Ramos (cell line): Measurements from ENCODE around the gene ARFGAP1.

Experiments used
- in situ Hi-C: fragments of 300-500 bp; cut with MboI; formaldehyde crosslinking; loops from one replicate; pipeline ENCODE4 v1.14.3; 2022; ENCODE audit warnings: low sequenced_read_pairs; ENCODE audit not compliant: unreplicated experiment

The ARFGAP1 gene

DNA sequence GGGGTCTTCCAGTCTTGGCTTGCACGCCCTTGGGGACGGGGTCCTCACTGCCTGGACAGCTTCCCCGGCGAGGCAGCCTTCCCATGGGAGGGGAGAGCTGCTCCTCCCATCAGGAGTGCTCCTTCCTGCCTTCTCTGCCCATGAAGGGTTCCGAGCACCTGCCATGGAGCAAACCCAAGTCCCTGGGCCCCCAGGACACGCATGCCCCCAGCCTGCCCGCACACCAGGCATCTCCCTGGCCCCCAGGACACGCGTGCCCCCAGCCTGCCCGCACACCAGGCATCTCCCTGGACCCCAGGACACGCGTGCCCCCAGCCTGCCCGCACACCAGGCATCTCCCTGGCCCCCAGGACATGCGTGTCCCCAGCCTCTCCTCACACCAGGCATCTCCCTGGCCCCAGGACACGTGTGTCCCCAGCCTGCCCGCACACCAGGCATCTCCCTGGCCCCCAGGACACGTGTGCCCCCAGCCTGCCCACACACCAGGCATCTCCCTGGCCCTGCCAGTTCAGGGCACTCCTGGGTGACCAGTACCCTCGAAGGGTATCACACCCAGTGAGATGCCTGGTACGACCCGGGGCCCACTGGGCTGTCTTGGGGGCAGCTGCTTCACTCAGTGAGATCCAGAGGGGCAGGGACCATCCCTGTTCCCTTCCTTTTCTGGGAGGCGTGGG is 42.1 kb downstream of the ARFGAP1 start:
- in situ Hi-C loops, result no loop called here

DNA sequence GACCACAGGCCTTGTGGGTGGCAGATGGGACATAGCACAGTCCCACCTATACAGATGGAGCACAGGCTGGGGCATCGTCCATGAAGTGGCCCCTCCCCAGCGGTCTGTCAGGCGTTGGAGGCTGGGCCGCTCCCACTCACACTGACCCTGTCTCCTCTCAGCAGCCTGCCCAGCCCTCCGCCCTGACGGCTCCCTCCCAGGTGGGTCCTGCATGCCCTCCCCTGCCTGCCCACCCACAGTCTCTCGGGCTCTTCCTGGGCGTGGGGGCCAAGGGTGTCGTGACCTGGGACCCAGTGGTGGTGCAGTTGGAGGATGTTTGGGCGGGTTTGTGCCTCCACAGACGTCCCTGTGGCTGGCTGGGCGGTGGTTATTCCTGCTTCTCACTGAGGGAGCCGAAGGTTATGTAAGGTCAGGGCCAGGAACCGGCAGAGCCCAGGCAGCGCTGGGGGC is 42.7 kb downstream of the ARFGAP1 start:
- in situ Hi-C loops, result no loop called here

DNA sequence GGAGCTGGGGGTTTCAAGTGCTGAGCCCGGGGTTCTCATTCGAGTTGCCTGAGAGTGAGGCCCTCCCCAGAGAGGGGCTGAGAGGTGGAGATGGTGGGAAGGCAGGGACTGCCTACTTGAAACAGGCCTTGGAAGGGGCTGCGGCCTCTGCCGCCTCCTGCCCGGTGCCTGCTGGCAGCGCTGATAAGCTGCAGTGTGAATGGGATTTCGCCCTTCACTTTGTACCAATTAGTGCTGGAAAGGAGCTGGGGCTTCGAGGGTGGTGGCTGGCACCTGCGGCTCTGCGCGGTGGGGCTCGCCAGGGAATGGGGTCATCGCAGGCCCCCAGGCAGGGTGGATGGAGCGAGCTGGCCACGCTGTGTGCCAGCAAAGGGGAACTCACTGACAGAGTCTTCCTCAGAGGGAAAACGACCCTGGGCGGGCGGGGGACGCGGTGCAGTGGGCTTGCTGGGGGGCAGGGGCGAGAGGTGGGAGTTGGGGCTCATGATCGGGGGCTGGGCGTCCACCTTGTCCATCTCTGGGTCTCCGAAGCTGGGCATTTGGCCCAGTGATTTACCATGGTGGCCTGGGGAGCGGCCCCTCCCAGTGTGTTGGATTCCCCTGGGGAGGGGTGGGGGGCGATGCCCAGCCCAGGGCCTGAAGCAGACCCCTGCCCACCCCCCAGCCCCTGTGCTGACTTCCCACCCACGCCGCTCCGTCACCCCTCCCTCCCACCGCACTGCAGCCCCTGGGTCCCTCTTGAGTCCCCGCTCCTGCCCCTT is 43.3 kb downstream of the ARFGAP1 start:
- in situ Hi-C loops, result no loop called here

DNA sequence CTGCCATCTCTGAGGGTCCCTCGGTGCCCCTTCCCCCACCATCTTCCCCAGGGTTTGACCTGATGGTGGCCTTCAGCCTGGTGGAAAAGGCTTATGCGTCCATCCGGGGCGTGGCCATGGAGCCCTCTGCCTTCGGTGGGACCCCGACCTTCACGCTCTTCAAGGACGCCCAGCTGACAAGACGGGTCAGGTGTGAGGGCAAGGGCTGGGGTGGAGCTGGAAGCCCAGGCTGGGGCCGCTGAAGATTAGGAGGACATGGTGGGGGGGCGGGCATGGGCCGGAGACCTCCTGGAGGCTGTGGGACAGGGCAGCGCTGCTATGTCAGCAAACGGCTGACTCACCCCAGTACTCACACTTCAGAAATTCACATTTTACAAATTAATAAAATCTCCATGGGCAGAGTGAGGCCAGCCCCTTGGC is 43.9 kb downstream of the ARFGAP1 start:
- in situ Hi-C loops, result no loop called here

DNA sequence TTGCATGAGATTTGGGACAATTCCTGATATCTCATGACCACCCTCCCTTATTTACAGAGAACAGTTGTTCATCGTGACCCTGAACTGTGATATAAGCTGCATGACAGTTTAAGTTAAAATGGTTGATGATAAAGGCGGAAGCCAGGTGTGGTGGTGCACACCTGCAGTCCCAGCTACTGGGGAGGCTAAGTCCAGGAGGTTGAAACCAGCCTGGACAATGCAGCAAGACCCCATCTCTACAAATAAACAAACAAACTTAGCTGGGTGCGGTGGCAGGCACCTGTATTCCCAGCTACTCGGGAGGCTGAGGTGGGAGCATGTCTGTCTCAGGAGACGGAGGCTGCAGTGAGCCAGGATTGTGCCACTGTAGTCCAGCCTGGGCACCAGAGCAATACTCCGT is 44.4 kb downstream of the ARFGAP1 start:
- in situ Hi-C loops, result no loop called here

DNA sequence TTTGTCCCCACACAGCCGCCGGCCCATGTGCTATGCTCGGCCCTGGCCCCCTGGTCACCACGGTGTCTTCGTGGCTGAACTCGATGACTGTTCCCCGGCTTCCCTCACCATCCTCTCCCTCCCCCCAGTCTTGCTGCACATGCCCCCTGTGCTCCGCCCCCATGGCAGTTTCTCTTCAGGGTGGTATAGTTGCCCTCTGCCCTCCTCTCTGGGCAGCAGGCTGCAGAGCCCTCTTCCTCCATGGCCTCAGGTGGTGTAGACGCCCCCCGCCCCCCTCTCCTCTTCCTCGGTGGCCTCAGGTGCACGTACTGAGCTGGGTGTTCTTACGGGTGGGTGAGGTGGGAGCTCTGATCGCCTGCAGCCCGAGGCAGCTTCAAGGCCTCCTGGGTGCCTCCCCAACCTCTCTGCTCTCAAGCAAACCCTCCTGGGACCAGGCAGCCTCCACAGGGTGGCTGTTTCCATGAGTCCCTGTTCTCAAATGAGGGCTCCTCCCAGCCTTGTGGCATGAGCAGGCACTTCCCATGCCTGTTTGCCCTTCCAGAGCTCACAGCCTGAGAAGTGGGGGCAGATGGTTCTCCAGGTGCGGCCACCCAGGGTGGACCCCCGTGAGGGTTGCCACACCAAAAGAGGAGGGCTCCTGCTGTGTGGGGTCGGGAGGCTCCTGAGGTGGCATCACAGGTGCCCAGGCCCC is 45.1 kb downstream of the ARFGAP1 start:
- in situ Hi-C loops, result no loop called here

DNA sequence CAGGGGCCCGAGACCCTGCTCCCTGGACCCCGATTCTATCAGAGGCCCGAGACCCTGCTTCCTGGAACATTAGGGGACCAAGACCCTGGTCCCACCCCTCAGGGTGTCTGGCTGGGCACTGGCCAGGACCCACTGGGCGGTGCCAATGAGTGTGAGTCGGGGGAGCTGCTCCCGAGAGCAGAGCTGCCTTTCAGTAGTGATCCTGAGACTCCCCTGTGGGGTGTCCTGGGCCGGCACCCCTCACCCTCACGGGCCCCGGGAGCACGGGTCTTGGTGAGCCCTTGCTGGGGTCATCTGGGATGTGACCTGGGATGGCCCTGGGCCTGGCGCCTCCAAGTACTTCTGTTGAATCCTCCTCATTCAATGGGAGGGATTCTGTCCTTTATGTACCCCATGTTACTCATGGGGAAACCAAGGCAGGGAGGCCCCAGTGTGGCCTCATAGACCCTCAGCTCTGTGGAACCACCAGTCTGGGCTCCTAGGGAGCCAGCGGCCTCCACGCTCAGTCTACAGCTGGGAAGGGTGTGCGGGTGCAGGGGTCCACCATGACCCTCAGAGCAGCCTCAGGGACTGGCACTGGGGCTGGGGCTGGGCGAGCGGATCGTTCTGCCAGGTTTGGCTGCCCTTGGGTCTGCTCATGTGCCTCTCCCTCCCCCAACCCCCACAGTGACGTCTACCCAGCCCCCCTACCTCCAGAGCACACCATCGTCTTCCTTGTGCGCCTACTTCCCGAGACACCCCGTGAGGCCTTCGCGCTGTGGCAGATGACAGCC is 46.0 kb downstream of the ARFGAP1 start:
- in situ Hi-C loops, result no loop called here

DNA sequence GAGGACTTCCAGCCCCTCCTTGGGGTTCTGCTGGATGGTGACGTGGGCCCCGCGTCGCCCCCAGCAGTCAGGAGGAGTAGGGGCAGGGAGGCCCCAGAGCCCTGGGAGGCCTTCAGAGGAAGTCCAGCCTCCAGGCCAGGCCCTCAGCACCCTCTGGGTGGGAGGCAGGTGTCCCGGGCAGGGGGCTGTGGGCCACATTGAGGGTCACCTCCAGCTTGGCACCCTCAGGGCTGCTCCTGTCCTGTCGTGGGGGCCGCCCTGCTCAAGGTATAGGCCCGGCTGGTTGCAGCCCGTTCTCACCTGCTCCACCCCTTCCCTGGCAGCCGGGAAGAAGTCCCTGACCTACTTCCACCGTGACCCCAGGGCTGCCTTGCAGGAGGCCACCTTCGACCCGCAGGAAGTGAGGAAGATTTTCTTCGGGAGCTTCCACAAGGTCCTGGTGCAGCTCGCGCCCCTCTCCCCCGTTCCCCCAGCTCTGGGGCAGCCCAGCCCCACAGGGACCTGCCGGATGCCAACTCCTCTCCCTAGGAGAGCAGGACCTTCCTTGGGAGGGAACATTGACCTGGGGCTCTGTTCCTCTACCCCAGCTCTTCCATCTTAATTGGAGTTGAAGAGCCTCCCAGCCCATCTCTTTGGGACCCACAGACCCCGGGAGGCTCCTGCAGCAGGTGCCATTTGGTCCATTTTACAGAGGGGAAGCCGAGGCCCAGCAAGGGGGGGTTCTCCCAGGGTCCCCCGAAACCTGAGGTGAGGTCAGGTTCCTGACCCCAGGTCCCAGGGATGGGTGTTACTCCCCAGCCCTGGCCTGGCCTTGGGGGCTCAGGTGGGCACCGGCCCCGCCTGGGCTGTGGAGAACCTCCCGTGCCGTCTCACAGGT is 46.8 kb downstream of the ARFGAP1 start:
- in situ Hi-C loops, result no loop called here

DNA sequence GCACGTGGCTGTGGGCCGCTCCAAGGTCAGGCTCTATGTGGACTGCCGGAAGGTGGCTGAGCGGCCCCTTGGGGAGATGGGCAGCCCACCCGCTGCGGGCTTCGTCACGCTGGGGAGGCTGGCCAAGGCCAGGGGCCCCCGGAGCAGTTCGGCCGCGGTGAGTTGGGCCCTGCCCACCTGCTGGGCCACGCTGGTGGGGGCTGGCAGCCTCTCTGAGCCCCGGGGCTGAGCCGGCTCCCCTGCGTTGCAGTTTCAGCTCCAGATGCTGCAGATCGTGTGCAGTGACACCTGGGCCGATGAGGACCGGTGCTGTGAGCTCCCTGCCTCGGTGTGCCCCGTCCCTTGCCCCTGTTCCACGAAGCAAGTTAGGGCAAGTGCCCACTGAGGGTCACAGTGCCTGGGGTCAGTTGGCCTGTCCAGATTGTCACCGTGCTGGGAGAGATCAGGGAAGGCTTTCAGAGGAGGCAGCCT is 47.5 kb downstream of the ARFGAP1 start:
- in situ Hi-C loops, result no loop called here

DNA sequence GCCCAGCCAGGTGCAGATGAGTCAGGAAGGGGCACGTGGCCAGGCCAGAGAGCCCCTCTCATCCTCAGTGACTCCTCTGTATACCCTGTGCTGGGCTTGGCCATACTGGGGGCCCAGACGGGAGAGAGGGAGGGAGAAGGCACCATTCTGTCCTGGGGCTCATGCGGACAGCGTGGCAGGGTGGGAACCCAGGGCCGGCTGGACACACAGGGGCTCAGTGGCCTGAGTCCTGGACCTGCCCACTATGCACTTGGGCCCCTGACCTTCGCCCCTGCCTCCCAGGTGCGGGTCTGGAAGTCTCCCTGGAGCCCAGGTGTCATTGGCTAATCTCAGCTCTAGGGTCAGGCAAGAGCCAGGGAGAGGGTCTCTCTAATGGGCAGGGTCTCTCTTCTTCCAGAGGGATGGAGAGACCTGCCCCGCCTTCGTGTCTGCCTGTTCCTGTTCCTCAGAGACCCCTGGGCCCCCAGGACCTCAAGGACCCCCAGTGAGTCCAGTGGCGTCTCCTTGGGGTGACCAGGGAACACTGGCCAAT is 48.1 kb downstream of the ARFGAP1 start:
- in situ Hi-C loops, result no loop called here

DNA sequence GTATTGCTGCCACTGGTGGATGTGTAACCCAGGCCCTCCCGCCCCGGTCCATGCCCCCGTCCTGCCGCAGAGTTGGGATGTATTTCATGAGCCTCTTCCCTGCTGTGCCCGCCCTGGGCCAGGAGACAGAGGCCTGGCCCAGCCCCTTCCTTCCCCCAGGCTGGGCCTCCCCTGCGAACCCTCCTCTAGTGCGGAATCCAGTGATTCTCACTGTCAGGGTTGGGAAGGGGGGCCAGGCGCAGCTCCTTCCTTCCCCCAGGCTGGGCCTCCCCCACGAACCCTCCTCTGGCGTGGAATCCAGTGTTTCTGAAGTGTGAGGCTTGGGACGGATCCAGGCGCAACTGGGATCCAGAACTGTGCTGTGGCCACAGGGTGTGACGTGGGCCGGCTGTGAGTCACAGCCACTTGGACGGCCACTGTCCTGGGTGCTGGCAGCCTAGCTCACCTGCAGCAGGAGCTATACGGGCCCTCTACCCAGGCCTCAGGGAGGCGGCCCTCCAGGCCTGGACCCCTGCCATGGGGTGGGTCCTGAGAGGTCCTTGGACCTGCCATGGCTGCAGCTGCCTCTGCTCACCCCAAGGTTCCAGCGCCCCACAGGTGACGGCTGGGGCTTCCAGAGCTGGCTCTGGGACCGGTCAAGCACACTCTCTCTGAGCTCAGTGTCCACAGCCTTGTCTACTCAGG is 48.7 kb downstream of the ARFGAP1 start:
- in situ Hi-C loops, result no loop called here

DNA sequence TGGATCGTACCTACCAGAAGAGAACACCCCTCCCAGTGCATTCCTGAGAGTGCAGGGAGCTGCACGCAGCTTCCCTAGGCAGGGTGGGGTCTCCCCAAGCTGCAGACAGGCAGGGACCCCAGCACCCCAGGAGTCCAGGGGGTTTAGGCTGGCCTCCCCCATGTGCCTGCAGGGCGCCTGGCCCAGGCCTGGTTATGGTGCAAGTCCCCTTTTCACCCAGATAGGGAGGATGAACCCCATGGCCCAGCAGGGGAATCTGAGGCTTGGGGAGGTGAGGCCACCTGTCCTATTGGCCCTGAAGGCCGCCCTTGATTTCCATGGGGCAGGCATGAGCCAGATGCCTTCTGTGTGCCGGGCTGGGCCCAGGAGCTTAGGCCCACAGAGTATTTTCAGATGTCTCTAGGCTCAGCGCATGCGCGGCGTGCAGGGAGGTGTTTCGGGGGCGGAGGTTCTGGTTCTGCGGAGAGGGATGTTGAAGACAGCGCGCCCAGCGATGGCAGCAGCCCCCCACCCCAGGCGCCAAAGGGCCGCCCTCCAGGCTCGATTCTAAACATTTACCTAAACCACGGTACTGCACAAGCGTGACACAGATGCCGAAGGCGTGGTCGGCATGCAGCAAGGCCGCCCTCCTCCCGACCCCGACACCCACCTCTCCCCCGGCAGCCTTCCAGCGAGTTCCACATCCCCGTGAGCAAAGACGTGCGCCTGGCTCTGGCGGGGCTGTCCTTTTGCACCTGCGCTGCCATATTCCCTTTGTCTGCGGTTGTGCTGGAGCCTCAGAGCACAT is 49.7 kb downstream of the ARFGAP1 start:
- in situ Hi-C loops, result no loop called here

DNA sequence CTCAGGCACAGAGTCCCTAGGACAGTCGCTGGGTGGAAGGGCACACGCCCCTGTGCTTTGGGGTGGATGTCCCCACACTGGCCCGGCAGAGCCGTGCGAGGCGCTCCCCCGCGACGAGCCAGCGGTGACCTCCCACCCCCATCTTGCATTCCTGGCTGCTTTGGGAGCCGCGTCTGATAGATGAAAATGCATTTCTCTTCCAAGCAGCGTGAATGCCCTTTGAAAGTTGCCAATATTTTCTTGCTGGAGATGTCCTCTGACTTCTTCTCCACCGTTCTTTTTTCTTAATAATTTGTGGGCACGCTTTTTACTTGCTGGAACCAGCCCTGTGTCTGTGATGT is 50.3 kb downstream of the ARFGAP1 start:
- in situ Hi-C loops, result no loop called here

DNA sequence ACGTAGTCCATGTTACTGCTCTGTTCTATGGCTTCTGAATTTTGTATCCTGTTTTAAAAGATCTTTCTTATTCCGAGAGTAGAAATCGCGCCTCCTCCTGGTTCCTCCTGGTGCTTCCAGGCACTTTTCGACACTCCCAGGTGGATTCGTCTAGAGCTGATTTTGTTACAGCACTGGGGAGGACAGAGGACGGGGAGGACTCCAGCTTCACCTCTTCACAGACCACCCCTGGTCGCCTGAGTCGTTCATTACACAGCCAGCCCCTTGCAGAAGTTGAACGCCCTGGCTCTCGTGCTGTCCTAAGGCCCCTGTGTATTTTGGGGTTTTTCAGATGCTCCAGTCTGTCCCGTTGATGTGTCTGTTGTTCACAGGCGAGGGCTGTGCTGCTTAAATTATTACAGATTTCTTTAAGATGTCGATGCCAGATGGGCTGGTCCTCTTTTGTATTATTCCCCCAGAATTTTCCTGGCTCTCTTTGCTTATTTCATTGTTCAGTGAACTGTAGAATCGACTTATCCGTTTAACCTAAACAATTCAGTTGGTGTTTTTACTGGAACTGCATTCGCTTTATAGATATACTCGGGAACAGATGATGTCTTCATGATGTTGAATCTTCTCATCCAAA is 50.9 kb downstream of the ARFGAP1 start:
- in situ Hi-C loops, result no loop called here

DNA sequence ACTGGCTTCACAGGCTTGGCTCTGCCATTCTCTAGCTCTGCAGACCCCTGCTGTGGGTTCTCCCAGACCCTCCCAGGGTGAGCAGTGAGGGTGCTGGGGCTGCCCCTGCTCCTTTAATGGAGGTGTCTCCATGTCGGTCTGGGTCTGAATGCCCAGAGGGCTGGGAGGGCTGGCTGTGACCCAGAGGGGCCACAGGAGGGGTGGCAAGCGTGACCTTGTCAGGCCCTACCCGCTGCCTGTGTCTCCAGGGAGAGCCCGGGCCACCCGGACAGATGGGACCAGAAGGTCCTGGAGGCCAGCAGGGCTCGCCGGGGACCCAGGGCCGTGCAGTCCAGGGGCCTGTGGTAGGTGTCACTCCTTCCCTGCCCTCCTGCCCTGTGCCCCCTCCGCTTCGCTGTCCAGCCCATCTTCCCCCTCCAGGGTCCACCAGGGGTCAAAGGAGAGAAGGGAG is 52.4 kb downstream of the ARFGAP1 start:
- in situ Hi-C loops, result no loop called here

DNA sequence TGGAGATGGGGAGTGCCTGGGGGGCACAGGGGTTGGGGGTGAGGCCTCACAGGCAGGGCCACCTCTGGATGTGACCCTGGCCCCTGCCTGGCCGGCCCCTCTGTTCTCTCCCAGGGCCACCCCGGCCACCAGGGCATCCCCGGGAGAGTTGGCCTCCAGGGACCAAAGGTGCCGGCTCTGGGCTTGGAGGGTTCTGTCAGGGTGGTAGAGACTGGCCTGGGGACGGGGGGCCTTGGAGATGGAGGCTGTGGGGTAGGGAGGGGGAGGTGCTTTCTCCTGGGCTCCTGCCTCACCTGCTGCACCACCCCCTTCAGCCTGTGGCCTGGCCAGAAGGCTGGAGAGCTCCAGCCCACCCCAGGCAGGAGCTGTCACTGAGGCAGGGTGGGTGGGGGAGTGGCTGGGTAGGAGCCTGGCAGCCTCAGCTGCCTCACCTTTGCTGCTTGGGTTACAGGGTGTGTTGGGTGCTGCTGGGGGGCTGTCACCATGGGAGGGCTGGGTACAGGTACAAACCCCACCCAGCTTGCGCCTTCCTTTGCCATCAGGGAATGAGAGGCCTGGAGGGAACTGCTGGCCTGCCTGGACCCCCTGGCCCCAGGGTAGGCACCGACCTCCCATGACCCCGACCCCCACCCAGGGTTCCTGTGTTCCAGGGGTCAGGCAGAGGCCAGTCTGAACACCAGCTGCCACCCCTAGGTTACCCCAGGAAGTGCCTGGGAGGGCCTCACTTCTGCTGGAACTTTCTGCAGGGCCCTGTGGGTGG is 53.1 kb downstream of the ARFGAP1 start:
- in situ Hi-C loops, result no loop called here
